Activated CD8-positive, alpha-beta memory T cell treated with anti-CD3 and anti-CD28 coated beads for 1 hour (primary cell): ENCODE data around the gene PIEZO2.
"Not testable (repeated sequence)": the region's sequence is repeated elsewhere in the genome, so short reads cannot be mapped to it uniquely, and the experiment has no call there.

Experiments used
- DNase-seq, 2 donors: peaks; one replicate each; pipeline ENCODE4 v3.0.0-alpha.2; 2020; ENCODE audit warnings: low read depth in 1 of 2; ENCODE audit errors: extremely low read depth in 1 of 2

The PIEZO2 gene

GRCh38 chr18:10935588-10935987 is 213.8 kb downstream of the PIEZO2 start:
- DNase-seq, result no peak

GRCh38 chr18:10933648-10934047 is 215.7 kb downstream of the PIEZO2 start:
- DNase-seq, result not testable (repeated sequence)

GRCh38 chr18:10930076-10930475 is 219.3 kb downstream of the PIEZO2 start:
- no peak for DNase-seq

- no peak for DNase-seq
Observed at GRCh38 chr18:10928772-10929373, 220.5 kb downstream of the PIEZO2 start.

- DNase-seq, result no peak
Observed at GRCh38 chr18:10928011-10928771, 221.2 kb downstream of the PIEZO2 start.

- no peak for DNase-seq
Observed at GRCh38 chr18:10927286-10927992, 221.9 kb downstream of the PIEZO2 start.

GRCh38 chr18:10926621-10927161 is 222.7 kb downstream of the PIEZO2 start:
- DNase-seq, result no peak

GRCh38 chr18:10924290-10924689 is 225.1 kb downstream of the PIEZO2 start:
- DNase-seq, result no peak

- DNase-seq, result no peak
Observed at GRCh38 chr18:10923551-10924070, 225.8 kb downstream of the PIEZO2 start.

GRCh38 chr18:10923141-10923540 is 226.2 kb downstream of the PIEZO2 start:
- no peak for DNase-seq

- not testable (repeated sequence) for DNase-seq
Observed at GRCh38 chr18:10922712-10923111, 226.7 kb downstream of the PIEZO2 start.

GRCh38 chr18:10920309-10920708 is 229.1 kb downstream of the PIEZO2 start:
- not testable (repeated sequence) for DNase-seq

GRCh38 chr18:10919851-10920250 is 229.5 kb downstream of the PIEZO2 start:
- DNase-seq, result no peak

GRCh38 chr18:10916865-10917264 is 232.5 kb downstream of the PIEZO2 start:
- no peak for DNase-seq

GRCh38 chr18:10916387-10916786 is 233.0 kb downstream of the PIEZO2 start:
- no peak for DNase-seq

GRCh38 chr18:10915748-10916147 is 233.6 kb downstream of the PIEZO2 start:
- not testable (repeated sequence) for DNase-seq

GRCh38 chr18:10914610-10915009 is 234.8 kb downstream of the PIEZO2 start:
- not testable (repeated sequence) for DNase-seq

- DNase-seq, result no peak
Observed at GRCh38 chr18:10913919-10914318, 235.4 kb downstream of the PIEZO2 start.

- no peak for DNase-seq
Observed at GRCh38 chr18:10912790-10913545, 236.4 kb downstream of the PIEZO2 start.

- no peak for DNase-seq
Observed at GRCh38 chr18:10909724-10910123, 239.6 kb downstream of the PIEZO2 start.

GRCh38 chr18:10908760-10909159 is 240.6 kb downstream of the PIEZO2 start:
- no peak for DNase-seq
